ENCODE data around the gene TUBGCP5.

DNA sequence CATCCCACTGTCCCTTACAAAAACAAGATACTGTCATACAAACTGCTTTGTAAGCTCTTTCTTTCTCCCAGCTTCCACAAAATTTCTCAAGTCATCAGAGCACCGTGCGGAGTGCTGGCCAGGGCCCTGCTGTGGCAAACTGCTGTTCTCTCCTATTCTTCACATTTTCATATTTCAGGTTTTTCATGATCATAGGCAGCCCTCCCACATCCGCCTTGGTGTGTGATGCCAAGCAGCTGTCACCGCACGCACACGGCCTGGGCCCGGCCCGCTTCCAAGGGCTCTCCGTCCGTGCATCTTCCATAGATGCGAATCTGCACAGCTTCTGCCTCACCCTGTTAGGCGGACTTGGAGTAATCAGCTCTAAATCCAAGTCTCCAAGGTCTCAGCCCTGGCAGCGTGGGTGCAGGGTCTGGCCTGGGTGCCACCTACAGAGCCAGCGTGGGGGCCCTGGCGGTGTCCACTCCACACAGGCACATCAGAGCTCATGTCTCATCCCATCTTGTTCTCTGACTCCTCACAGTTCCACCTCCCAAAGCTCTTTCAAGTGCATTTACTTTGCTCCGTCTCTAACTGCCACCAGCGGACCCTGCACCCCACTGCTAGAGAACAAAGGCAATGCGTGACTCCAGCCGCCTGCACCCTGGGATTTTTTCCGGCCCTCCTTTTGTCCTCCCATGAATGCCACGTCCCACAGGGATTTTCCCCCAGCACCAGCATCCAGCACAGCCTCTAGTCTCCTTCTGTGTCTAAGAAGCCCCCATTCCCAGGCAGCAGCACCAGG, 86.4 kb downstream of the TUBGCP5 start:
- TF ChIP-seq, protein P1, sequence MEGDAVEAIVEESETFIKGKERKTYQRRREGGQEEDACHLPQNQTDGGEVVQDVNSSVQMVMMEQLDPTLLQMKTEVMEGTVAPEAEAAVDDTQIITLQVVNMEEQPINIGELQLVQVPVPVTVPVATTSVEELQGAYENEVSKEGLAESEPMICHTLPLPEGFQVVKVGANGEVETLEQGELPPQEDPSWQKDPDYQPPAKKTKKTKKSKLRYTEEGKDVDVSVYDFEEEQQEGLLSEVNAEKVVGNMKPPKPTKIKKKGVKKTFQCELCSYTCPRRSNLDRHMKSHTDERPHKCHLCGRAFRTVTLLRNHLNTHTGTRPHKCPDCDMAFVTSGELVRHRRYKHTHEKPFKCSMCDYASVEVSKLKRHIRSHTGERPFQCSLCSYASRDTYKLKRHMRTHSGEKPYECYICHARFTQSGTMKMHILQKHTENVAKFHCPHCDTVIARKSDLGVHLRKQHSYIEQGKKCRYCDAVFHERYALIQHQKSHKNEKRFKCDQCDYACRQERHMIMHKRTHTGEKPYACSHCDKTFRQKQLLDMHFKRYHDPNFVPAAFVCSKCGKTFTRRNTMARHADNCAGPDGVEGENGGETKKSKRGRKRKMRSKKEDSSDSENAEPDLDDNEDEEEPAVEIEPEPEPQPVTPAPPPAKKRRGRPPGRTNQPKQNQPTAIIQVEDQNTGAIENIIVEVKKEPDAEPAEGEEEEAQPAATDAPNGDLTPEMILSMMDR (IDR thresholded peaks at IDR 0.05 in 2 of 3, conservative IDR thresholded peaks at IDR 0.05 in 1 of 3; ENCODE audit: control insufficient read depth in 2 of 3, extremely low read depth in 1 of 3, insufficient read depth in 1 of 3, low read depth in 3 of 3, low read length in 3 of 3) = no peak
- no peak for TF ChIP-seq YBX1 (IDR thresholded peaks at IDR 0.05)
- TF ChIP-seq, protein P2, sequence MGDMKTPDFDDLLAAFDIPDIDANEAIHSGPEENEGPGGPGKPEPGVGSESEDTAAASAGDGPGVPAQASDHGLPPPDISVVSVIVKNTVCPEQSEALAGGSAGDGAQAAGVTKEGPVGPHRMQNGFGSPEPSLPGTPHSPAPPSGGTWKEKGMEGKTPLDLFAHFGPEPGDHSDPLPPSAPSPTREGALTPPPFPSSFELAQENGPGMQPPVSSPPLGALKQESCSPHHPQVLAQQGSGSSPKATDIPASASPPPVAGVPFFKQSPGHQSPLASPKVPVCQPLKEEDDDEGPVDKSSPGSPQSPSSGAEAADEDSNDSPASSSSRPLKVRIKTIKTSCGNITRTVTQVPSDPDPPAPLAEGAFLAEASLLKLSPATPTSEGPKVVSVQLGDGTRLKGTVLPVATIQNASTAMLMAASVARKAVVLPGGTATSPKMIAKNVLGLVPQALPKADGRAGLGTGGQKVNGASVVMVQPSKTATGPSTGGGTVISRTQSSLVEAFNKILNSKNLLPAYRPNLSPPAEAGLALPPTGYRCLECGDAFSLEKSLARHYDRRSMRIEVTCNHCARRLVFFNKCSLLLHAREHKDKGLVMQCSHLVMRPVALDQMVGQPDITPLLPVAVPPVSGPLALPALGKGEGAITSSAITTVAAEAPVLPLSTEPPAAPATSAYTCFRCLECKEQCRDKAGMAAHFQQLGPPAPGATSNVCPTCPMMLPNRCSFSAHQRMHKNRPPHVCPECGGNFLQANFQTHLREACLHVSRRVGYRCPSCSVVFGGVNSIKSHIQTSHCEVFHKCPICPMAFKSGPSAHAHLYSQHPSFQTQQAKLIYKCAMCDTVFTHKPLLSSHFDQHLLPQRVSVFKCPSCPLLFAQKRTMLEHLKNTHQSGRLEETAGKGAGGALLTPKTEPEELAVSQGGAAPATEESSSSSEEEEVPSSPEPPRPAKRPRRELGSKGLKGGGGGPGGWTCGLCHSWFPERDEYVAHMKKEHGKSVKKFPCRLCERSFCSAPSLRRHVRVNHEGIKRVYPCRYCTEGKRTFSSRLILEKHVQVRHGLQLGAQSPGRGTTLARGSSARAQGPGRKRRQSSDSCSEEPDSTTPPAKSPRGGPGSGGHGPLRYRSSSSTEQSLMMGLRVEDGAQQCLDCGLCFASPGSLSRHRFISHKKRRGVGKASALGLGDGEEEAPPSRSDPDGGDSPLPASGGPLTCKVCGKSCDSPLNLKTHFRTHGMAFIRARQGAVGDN (IDR thresholded peaks at IDR 0.05) = no peak
- no peak for TF ChIP-seq MEF2A (IDR thresholded peaks at IDR 0.05; ENCODE audit: insufficient read depth, low read depth, low read length)
- TF ChIP-seq SIN3A (IDR thresholded peaks at IDR 0.05; ENCODE audit: low read depth, low read length) = no peak
- no peak for TF ChIP-seq SRF (IDR thresholded peaks at IDR 0.05; ENCODE audit: low read depth in 2 of 2, low read length in 2 of 2)
- no peak for TF ChIP-seq TAF1 (IDR thresholded peaks at IDR 0.05; ENCODE audit: borderline replicate concordance, low read depth, low read length)
- TF ChIP-seq SREBF2 (IDR thresholded peaks at IDR 0.05; ENCODE audit: low read length) = no peak
- TF ChIP-seq, protein P3, sequence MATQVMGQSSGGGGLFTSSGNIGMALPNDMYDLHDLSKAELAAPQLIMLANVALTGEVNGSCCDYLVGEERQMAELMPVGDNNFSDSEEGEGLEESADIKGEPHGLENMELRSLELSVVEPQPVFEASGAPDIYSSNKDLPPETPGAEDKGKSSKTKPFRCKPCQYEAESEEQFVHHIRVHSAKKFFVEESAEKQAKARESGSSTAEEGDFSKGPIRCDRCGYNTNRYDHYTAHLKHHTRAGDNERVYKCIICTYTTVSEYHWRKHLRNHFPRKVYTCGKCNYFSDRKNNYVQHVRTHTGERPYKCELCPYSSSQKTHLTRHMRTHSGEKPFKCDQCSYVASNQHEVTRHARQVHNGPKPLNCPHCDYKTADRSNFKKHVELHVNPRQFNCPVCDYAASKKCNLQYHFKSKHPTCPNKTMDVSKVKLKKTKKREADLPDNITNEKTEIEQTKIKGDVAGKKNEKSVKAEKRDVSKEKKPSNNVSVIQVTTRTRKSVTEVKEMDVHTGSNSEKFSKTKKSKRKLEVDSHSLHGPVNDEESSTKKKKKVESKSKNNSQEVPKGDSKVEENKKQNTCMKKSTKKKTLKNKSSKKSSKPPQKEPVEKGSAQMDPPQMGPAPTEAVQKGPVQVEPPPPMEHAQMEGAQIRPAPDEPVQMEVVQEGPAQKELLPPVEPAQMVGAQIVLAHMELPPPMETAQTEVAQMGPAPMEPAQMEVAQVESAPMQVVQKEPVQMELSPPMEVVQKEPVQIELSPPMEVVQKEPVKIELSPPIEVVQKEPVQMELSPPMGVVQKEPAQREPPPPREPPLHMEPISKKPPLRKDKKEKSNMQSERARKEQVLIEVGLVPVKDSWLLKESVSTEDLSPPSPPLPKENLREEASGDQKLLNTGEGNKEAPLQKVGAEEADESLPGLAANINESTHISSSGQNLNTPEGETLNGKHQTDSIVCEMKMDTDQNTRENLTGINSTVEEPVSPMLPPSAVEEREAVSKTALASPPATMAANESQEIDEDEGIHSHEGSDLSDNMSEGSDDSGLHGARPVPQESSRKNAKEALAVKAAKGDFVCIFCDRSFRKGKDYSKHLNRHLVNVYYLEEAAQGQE (IDR thresholded peaks at IDR 0.05; ENCODE audit: low read depth, low read length) = no peak
- TF ChIP-seq ELK1 (IDR thresholded peaks at IDR 0.05; ENCODE audit: low read depth, low read length) = no peak
- no peak for TF ChIP-seq RCOR1 (conservative IDR thresholded peaks at IDR 0.05; ENCODE audit: low read depth, low read length)
- no peak for TF ChIP-seq EP300 (IDR thresholded peaks at IDR 0.05; ENCODE audit: borderline replicate concordance in 1 of 2, control insufficient read depth in 1 of 2, low read depth in 2 of 2, low read length in 2 of 2)
- no peak for TF ChIP-seq POLR2A (IDR thresholded peaks at IDR 0.05; ENCODE audit: low read depth, low read length)
- TF ChIP-seq KDM1A (IDR thresholded peaks at IDR 0.05; ENCODE audit: borderline replicate concordance) = no peak
